ENCODE results near the gene KLHDC10. TPM values are rescaled to one million over a fixed set of nuclear protein-coding genes. Genes with fewer than 3 reads are reported as not detected.
"Not testable (repeated sequence)": the region's sequence is repeated elsewhere in the genome, so short reads cannot be mapped to it uniquely, and the experiment has no call there.

KLHDC10 gene
- total RNA-seq, 6 experiments from 2014 or later, result 21.0 to 25.5 (median 24.1) TPM

DNA sequence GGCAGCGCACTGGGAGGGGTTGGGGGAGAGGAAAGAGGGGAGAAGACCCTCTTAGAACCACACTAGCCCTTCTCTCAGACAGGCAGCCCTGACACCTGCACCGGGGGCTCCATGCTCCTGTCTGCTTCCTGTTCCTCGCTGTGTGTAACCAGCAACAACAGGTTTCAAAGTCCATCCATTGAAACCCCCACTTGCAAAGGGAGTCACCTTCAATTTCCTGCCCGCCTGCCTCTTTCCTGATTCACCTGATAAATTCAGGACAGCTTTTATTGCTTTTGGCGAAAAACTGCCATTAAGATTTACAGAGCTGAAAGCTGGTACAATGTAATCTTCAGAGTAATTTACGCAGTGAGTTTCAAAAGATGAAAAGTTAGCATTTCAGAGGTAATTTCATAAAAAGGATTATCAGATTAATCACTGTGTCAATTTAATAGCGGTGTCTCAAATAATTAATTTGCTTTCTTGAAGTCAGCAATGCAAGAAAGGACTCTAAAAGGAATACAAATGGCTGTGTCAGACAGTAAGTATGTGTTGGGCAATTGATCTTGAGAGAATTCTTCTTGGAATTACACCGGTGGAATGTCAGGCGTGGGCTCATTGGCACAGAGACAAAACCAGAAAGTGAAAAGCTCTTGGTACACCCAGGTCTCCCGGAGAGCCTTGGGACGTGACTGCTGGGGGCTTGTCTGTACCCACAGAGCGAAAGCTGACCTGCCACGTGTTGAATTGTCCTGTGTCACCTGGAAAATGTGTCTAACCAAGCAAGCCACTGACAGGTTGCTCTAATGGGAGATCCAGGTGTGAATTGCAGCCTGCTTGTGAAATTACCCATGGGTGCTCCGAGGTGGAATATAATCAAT, 74.2 kb downstream of the KLHDC10 start:
- Mint-ChIP-seq H3K9me3 (no peaks in the 10 kb centered on the region), H3K4me3 (no peak overlapping the region; the same call in 1 of the 2 replicates), H3K27ac (no peak overlapping the region), H3K27me3 (ENCODE audit: insufficient read depth) (peaks cover 2% of the 10 kb centered on the region; the same call in 1 of the 2 replicates), H3K4me1 (ENCODE audit: low read depth) (peaks cover 16% of the 10 kb centered on the region), H3K36me3 (ENCODE audit: low read depth) (no peaks in the 10 kb centered on the region)
- DNase-seq, result peak; percentile 43
- TF ChIP-seq, protein P1, sequence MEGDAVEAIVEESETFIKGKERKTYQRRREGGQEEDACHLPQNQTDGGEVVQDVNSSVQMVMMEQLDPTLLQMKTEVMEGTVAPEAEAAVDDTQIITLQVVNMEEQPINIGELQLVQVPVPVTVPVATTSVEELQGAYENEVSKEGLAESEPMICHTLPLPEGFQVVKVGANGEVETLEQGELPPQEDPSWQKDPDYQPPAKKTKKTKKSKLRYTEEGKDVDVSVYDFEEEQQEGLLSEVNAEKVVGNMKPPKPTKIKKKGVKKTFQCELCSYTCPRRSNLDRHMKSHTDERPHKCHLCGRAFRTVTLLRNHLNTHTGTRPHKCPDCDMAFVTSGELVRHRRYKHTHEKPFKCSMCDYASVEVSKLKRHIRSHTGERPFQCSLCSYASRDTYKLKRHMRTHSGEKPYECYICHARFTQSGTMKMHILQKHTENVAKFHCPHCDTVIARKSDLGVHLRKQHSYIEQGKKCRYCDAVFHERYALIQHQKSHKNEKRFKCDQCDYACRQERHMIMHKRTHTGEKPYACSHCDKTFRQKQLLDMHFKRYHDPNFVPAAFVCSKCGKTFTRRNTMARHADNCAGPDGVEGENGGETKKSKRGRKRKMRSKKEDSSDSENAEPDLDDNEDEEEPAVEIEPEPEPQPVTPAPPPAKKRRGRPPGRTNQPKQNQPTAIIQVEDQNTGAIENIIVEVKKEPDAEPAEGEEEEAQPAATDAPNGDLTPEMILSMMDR (IDR thresholded peaks at IDR 0.05), result no peak

DNA sequence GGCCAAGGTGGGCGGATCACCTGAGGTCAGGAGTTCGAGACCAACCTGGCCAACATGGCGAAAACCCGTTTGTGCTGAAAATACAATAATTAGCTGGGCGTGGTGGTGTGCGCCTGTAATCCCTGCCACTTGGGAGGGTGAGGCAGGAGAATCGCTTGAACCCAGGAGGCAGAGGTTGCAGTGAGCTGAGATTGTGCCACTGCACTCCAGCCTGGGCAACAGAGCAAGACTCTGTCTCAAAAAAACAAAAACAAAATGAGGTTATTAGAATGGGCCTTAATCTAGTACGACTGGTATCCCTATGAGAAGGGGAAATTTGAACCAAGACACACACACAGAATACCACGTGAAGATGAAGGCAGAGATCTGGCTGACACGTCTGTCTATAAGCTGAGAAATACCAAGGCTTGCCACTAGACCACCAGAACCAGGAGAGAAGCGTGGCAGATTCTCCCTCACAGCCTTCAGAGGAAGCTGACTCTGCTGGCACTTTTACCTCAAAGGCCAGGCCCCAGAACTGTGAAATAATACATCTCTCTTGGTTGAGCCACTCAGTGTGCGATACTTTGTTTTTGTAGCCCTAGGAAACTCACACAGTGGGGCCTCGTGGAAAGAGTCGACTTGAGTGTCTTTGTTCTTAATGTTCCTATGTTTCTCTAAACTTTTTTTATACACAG, 75.2 kb downstream of the KLHDC10 start:
- H3K9me3 Mint-ChIP-seq, result no peaks in the 10 kb centered on the region

GRCh38 chr7:130146142-130146541, 75.8 kb downstream of the KLHDC10 start:
- not testable (repeated sequence) for H3K9me3 Mint-ChIP-seq; H3K36me3 Mint-ChIP-seq (ENCODE audit: low read depth); DNase-seq; H3K27me3 Mint-ChIP-seq (ENCODE audit: insufficient read depth); H3K27ac Mint-ChIP-seq; H3K4me3 Mint-ChIP-seq
- H3K4me1 Mint-ChIP-seq (ENCODE audit: low read depth), result peaks cover 16% of the 10 kb centered on the region

More for the DNA sequence above, 75.2 kb downstream of the KLHDC10 start:
- Mint-ChIP-seq H3K27ac (no peak overlapping the region), H3K4me1 (ENCODE audit: low read depth) (peaks cover 16% of the 10 kb centered on the region), H3K27me3 (ENCODE audit: insufficient read depth) (peaks cover 3% of the 10 kb centered on the region; the same call in 1 of the 2 replicates), H3K4me3 (no peak overlapping the region), H3K36me3 (ENCODE audit: low read depth) (no peaks in the 10 kb centered on the region)
- TF ChIP-seq, protein P1 (IDR thresholded peaks at IDR 0.05), result no peak
- DNase-seq, result no peak

DNA sequence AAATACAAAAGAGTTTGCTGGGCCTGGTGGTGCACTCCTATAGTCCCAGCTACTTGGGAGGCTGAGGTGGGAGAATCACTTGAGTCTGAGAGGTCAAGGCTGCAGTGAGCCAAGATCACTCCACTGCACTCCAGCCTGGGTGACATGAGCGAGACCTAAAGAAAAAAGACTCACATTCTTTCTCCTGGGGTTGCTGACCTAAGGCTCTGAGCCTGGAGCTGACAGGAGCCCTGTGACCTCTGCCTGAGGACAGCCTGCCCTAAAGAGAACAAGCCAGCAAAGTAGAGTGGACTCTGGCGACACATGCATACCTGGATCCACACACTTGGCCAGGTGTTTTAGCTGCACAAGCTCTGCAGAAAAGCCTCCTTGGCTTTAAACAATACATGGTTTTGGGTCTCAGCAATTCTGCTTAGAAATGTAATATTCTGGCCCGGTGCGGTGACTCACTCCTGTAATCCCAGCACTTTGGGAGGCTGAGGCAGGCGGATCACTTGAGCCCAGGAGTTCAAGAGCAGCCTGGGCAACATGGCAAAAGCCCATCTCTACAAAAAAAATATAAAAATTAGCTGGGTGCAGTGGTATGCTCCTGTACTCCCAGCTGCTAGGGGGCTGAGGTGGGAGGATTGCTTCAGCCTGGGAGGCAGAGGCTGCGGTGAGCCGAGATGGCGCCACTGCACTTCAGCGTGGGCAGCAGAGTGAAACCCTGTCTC, 76.5 kb downstream of the KLHDC10 start:
- Mint-ChIP-seq H3K4me3 (no peak overlapping the region), H3K36me3 (ENCODE audit: low read depth) (no peaks in the 10 kb centered on the region), H3K27me3 (ENCODE audit: insufficient read depth) (peaks cover 3% of the 10 kb centered on the region; the same call in 1 of the 2 replicates), H3K27ac (no peak overlapping the region), H3K4me1 (ENCODE audit: low read depth) (peaks cover 12% of the 10 kb centered on the region), H3K9me3 (no peaks in the 10 kb centered on the region)
- TF ChIP-seq, protein P1 (IDR thresholded peaks at IDR 0.05), result no peak
- DNase-seq, result no peak

DNA sequence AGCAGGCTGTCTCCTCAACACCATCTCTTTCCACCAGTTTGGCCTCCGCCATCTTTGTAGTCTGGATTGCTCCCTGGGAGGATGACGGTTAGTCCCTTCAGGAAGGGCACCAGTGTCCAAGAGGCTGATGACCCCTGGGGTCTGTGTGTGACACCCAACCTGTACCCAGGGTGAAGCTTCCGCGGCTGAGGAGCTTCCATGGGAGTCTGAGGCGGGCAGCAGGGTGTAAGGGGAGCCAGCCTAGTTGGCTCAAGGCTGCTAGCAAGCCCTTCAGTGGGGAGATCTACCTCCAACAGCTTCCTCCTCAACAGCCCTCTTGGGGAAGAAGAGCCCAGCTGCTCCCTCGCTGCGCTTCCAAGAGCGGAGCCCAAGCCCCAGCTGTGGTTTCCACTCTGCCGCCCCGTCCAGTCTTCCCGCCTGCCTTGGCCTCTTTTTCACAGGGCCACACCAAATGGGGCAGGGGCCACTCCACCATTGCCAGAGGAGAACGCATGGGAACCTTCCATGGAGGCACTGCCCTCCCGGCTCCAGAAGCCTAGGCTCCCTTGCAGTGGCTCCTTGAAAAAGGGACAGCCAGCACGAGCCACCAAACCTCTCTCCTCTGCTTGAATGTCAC, 77.5 kb downstream of the KLHDC10 start:
- no peak for DNase-seq
- no peaks in the 10 kb centered on the region for H3K36me3 Mint-ChIP-seq (ENCODE audit: low read depth)
- TF ChIP-seq, protein P1 (IDR thresholded peaks at IDR 0.05), result no peak
- peaks cover 11% of the 10 kb centered on the region for H3K4me1 Mint-ChIP-seq (ENCODE audit: low read depth)
- H3K27ac Mint-ChIP-seq, result no peak overlapping the region
- H3K4me3 Mint-ChIP-seq, result no peak overlapping the region
- peaks cover 3% of the 10 kb centered on the region; the same call in 1 of the 2 replicates for H3K27me3 Mint-ChIP-seq (ENCODE audit: insufficient read depth)
- H3K9me3 Mint-ChIP-seq, result no peaks in the 10 kb centered on the region

Data from HFFc6 (cell line).